Astrocyte (in vitro differentiated cells and primary cell): ENCODE results near the gene SH3BP5. TPM values are rescaled to one million over a fixed set of nuclear protein-coding genes. Genes with fewer than 3 reads are reported as not detected.

ENCODE experiments used
- DNase-seq: peaks from one replicate; pipeline ENCODE4 v3.0.0-alpha.2; 2010; ENCODE audit warnings: low read depth
- FAIRE-seq: peaks from 2 replicates; lab custom pipeline; 2011; peaks lifted over from hg19 to GRCh38; lab: Jason Lieb, UNC
- H2AFZ ChIP-seq: 2 replicates; pipeline ENCODE4 v1.6.0; 2012; ENCODE audit warnings: low read depth, low read length, inconsistent platforms
- H3K27ac ChIP-seq: 2 replicates; pipeline ENCODE4 v1.5.1; 2011; ENCODE audit warnings: low read depth, low read length, inconsistent platforms
- H3K27me3 ChIP-seq: 2 replicates; pipeline ENCODE4 v1.6.0; 2011; ENCODE audit warnings: low read length, inconsistent platforms; ENCODE audit not compliant: insufficient read depth
- H3K36me3 ChIP-seq: 2 replicates; pipeline ENCODE4 v1.5.1; 2011; ENCODE audit warnings: low read length, inconsistent platforms; ENCODE audit not compliant: insufficient read depth
- H3K4me1 ChIP-seq: 2 replicates; pipeline ENCODE4 v1.5.1; 2011; ENCODE audit warnings: low read length, inconsistent platforms; ENCODE audit not compliant: insufficient read depth
- H3K4me2 ChIP-seq: 2 replicates; pipeline ENCODE4 v1.6.0; 2012; ENCODE audit warnings: low read length, inconsistent platforms
- H3K4me3 ChIP-seq: 2 replicates; pipeline ENCODE4 v1.5.1; 2011; ENCODE audit warnings: low read depth, mild to moderate bottlenecking, low read length, inconsistent platforms; ENCODE audit not compliant: insufficient read depth
- H3K79me2 ChIP-seq: 2 replicates; pipeline ENCODE4 v1.6.0; 2012; ENCODE audit warnings: mild to moderate bottlenecking, low read length, inconsistent platforms; ENCODE audit not compliant: insufficient read depth
- H3K9ac ChIP-seq: 2 replicates; pipeline ENCODE4 v1.6.0; 2012; ENCODE audit warnings: mild to moderate bottlenecking, low read length, inconsistent platforms
- H3K9me3 ChIP-seq: 2 replicates; pipeline ENCODE4 v1.5.1; 2012; ENCODE audit warnings: low read depth, mild to moderate bottlenecking, low read length, inconsistent platforms; ENCODE audit not compliant: insufficient read depth
- H4K20me1 ChIP-seq: 2 replicates; pipeline ENCODE4 v1.6.0; 2012; ENCODE audit warnings: low read length, inconsistent platforms; ENCODE audit not compliant: insufficient read depth
- H3K27ac Mint-ChIP-seq: one replicate; pipeline ENCODE4 v1.8.0; 2021; ENCODE audit warnings: mild to moderate bottlenecking, mixed read lengths; ENCODE audit not compliant: unreplicated experiment
- H3K27me3 Mint-ChIP-seq: one replicate; pipeline ENCODE4 v1.8.0; 2021; ENCODE audit warnings: low read depth, mixed read lengths; ENCODE audit not compliant: unreplicated experiment
- H3K36me3 Mint-ChIP-seq: one replicate; pipeline ENCODE4 v1.8.0; 2021; ENCODE audit warnings: low read depth, mixed read lengths; ENCODE audit not compliant: unreplicated experiment
- H3K4me1 Mint-ChIP-seq: one replicate; pipeline ENCODE4 v1.8.0; 2021; ENCODE audit warnings: low read depth, mixed read lengths; ENCODE audit not compliant: unreplicated experiment
- H3K4me3 Mint-ChIP-seq: one replicate; pipeline ENCODE4 v1.8.0; 2021; ENCODE audit warnings: mild to moderate bottlenecking, moderate library complexity, mixed read lengths; ENCODE audit not compliant: unreplicated experiment
- H3K9me3 Mint-ChIP-seq: one replicate; pipeline ENCODE4 v1.8.0; 2021; ENCODE audit warnings: mild to moderate bottlenecking, mixed read lengths; ENCODE audit not compliant: unreplicated experiment
- EZH2 ChIP-seq: IDR thresholded peaks from 2 replicates; pipeline ENCODE4 v1.6.1; 2012; ENCODE audit warnings: mild to moderate bottlenecking, low read length, inconsistent platforms; ENCODE audit not compliant: insufficient read depth
- total RNA-seq: library from RNA; stranded (reverse); gene quantifications from 2 replicates; pipeline ENCODE4 v1.2.1, GENCODE V29; 2021
- TF ChIP-seq, protein P1 (sequence below): IDR thresholded peaks from 2 replicates; pipeline ENCODE4 v1.5.1; 2011; ENCODE audit warnings: low read depth, mild to moderate bottlenecking, inconsistent platforms, low read length, moderate library complexity; ENCODE audit not compliant: insufficient read depth

The SH3BP5 gene
- total RNA-seq, 1 donor from 2014 or later: 25.2 TPM

DNA sequence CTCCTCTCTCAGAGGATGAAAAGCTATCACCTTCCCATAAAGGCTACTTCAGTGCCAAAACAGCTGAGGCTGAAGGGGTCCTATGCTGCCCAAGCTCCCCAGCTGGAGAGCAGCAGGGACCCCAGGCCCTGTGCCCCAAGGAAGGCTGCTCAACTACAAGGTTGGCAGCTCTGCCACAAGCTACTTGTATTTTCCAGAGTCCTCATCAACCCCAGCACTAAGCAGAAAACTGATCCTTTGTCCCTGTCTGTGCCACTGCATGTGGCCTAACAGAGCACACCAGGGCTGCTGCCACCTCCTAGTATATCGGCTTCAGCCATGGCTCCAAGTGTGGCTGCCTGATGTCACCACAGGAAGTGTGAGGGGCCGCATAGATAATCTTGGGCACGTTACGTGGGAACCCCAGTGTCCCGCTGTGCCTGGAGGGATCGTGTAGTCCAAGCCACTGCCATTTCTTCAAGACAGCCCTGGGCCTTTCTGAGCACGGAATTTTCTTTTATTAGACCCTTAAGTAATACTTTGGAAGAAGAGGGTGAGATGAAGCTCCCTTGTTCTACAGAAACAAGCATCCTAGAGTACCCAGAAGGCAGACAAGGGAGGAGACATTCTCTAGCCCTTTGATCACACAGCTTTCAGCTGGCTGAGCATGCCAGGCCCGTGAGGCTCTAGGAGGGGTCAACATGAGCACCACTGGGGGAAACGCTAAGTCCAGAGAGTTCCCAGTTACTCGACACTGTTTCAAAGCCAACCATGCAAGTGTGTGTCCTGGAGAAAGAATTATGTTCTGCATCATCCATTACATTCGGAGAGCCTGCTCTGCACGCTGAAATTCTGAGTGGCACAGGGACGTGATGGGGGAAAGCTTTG is 65.6 kb downstream of the SH3BP5 start:
- peaks cover 3% of the 10 kb centered on the region for H3K36me3 Mint-ChIP-seq
- no peak for FAIRE-seq
- H3K9me3 Mint-ChIP-seq: no peaks in the 10 kb centered on the region
- no peak overlapping the region for H3K27ac Mint-ChIP-seq
- no peak overlapping the region for H3K4me3 Mint-ChIP-seq
- Histone ChIP-seq H3K79me2 (peaks cover 7% of the 10 kb centered on the region), H2AFZ (no peak overlapping the region), H3K4me1 (peaks cover 25% of the 10 kb centered on the region), H3K9me3 (no peaks in the 10 kb centered on the region), H3K9ac (no peak overlapping the region), H3K4me3 (no peak overlapping the region), H4K20me1 (peaks cover 15% of the 10 kb centered on the region), H3K27ac (no peak overlapping the region), H3K36me3 (no peaks in the 10 kb centered on the region), H3K4me2 (no peak overlapping the region), H3K27me3 (no peaks in the 10 kb centered on the region)
- no peak for DNase-seq
- H3K27me3 Mint-ChIP-seq: no peaks in the 10 kb centered on the region
- peaks cover 18% of the 10 kb centered on the region for H3K4me1 Mint-ChIP-seq
- TF ChIP-seq, protein P1, sequence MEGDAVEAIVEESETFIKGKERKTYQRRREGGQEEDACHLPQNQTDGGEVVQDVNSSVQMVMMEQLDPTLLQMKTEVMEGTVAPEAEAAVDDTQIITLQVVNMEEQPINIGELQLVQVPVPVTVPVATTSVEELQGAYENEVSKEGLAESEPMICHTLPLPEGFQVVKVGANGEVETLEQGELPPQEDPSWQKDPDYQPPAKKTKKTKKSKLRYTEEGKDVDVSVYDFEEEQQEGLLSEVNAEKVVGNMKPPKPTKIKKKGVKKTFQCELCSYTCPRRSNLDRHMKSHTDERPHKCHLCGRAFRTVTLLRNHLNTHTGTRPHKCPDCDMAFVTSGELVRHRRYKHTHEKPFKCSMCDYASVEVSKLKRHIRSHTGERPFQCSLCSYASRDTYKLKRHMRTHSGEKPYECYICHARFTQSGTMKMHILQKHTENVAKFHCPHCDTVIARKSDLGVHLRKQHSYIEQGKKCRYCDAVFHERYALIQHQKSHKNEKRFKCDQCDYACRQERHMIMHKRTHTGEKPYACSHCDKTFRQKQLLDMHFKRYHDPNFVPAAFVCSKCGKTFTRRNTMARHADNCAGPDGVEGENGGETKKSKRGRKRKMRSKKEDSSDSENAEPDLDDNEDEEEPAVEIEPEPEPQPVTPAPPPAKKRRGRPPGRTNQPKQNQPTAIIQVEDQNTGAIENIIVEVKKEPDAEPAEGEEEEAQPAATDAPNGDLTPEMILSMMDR: no peak

DNA sequence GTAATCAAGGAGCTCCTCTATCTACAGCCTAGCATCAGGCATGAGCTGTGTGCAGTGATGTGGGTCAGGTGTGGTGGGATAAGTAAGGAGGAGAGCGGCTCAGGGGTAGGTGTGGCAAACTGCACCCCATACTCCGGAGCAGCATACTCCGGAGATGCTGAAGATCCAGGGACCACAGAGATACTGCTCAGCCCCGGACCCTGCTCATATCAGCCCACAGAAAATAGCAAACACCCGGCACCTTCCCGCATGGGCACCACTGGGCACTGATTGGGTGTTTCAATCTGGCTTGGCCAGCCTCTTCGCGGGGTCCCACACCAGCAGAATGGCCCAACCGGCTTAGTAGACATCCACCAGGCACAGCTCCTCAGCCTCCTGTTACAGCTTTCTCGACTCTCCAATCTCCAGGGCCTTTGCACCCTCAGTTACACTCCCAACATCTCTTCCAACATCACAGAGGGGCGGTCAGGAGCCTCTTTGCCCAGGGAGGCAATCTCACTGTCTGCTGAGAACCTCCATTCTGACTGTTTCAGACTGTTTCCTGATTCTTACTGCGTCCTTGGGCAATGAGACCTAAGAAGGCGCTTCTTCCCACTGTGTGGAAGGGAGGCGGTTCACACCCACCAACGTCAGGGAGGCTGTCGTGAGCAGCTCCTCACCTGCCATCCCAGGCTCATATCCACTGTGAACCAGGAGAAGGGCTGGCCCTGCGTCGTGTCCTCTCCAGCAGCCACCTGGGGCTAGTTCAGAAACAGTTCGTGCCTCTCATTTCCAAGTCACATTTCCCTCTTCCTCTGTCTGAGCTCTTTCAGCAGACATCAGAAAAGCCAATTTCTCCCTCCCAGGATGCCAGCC is 66.5 kb downstream of the SH3BP5 start:
- no peak for FAIRE-seq
- H3K9me3 ChIP-seq: no peaks in the 10 kb centered on the region
- no peak for DNase-seq
- no peak overlapping the region for H3K27ac ChIP-seq
- H3K36me3 ChIP-seq: no peaks in the 10 kb centered on the region
- Mint-ChIP-seq H3K4me1 (peaks cover 15% of the 10 kb centered on the region), H3K9me3 (no peaks in the 10 kb centered on the region), H3K27ac (no peak overlapping the region), H3K36me3 (peaks cover 6% of the 10 kb centered on the region), H3K4me3 (no peak overlapping the region), H3K27me3 (no peaks in the 10 kb centered on the region)
- H3K4me1 ChIP-seq: peaks cover 25% of the 10 kb centered on the region
- H3K4me3 ChIP-seq: no peak overlapping the region
- H2AFZ ChIP-seq: no peak overlapping the region
- H4K20me1 ChIP-seq: peaks cover 21% of the 10 kb centered on the region
- no peaks in the 10 kb centered on the region for H3K27me3 ChIP-seq
- no peak overlapping the region for H3K9ac ChIP-seq
- peaks cover 7% of the 10 kb centered on the region for H3K79me2 ChIP-seq
- no peak overlapping the region for H3K4me2 ChIP-seq
- no peak for TF ChIP-seq EZH2
- TF ChIP-seq, protein P1: no peak
